Lung microvascular endothelial cell (primary cell): ENCODE results near the gene SPOP. TPM values are rescaled to one million over a fixed set of nuclear protein-coding genes. Genes with fewer than 3 reads are reported as not detected.
A peak's percentile ranks its signal among the peaks of the same experiment; 100 is the strongest.

Source experiments
- DNase-seq, 2 donors: peaks; one replicate each; pipeline versions ENCODE4 v3.0.0 to v3.0.0-alpha.2; 2010; ENCODE audit warnings: low read depth in 2 of 2
- total RNA-seq: library from RNA; depleted of rRNA; stranded (reverse); fragments of >200 nt; gene quantifications from 2 replicates; pipeline ENCODE4 v1.2.1, GENCODE V29; 2014

SPOP gene
- total RNA-seq, 1 donor from 2014 or later, result 139 TPM

- no peak for DNase-seq
Observed at GRCh38 chr17:49587366-49588073, 90.4 kb downstream of the SPOP start.

GRCh38 chr17:49585422-49586027 is 92.4 kb downstream of the SPOP start:
- DNase-seq, result no peak

GRCh38 chr17:49583889-49584288 is 94.0 kb downstream of the SPOP start:
- no peak for DNase-seq

GRCh38 chr17:49583226-49583625 is 94.7 kb downstream of the SPOP start:
- no peak for DNase-seq

- peak in 1 of 2 donors; percentile 70 for DNase-seq
Observed at GRCh38 chr17:49582789-49583188, 95.1 kb downstream of the SPOP start.

- no peak for DNase-seq
Observed at GRCh38 chr17:49582055-49582722, 95.7 kb downstream of the SPOP start.

- DNase-seq, result no peak
Observed at GRCh38 chr17:49581648-49581998, 96.3 kb downstream of the SPOP start.

- no peak for DNase-seq
Observed at GRCh38 chr17:49580981-49581647, 96.8 kb downstream of the SPOP start.

- DNase-seq, result no peak
Observed at GRCh38 chr17:49580055-49580721, 97.7 kb downstream of the SPOP start.

GRCh38 chr17:49579522-49579921 is 98.4 kb downstream of the SPOP start:
- DNase-seq, result no peak

GRCh38 chr17:49578952-49579500 is 98.9 kb downstream of the SPOP start:
- no peak for DNase-seq

GRCh38 chr17:49578414-49578813 is 99.5 kb downstream of the SPOP start:
- no peak for DNase-seq

GRCh38 chr17:49577963-49578362 is 99.9 kb downstream of the SPOP start:
- no peak for DNase-seq

GRCh38 chr17:49577650-49577934 is 100.3 kb downstream of the SPOP start:
- no peak for DNase-seq

GRCh38 chr17:49576917-49577649 is 100.8 kb downstream of the SPOP start:
- DNase-seq, result no peak

- peak; percentile 52 to 65 for DNase-seq
Observed at GRCh38 chr17:49576088-49576916, 101.6 kb downstream of the SPOP start.

- DNase-seq, result peak; percentile 57 to 70
Observed at GRCh38 chr17:49575679-49576087, 102.2 kb downstream of the SPOP start, which contains the start of gene NXPH3. NXPH3 (plus strand) TSS chr17:49575871; CDS start chr17:49576220, 349 bp downstream.

- no peak for DNase-seq
Observed at GRCh38 chr17:49574945-49575678, 102.8 kb downstream of the SPOP start.

- DNase-seq, result no peak
Observed at GRCh38 chr17:49574323-49574781, 103.5 kb downstream of the SPOP start.
